Fibroblast of the aortic adventitia (primary cell): ENCODE data around the gene NUP42. TPM values are rescaled to one million over a fixed set of nuclear protein-coding genes. Genes with fewer than 3 reads are reported as not detected.

Experiments
- DNase-seq: peaks from one replicate; pipeline ENCODE4 v3.0.0-alpha.2; 2010; ENCODE audit warnings: low read depth
- H3K4me3 ChIP-seq: 2 replicates; pipeline ENCODE4 v1.5.1; 2011; ENCODE audit warnings: low read depth, mild to moderate bottlenecking, control low read depth, low read length, moderate library complexity
- CTCF ChIP-seq: IDR thresholded peaks from 2 replicates; pipeline ENCODE4 v1.5.1; 2011; ENCODE audit warnings: mild to moderate bottlenecking, low read length, control low read depth, inconsistent platforms; ENCODE audit not compliant: insufficient read depth
- total RNA-seq: library from RNA; depleted of rRNA; stranded (reverse); fragments of >200 nt; gene quantifications from 2 replicates; pipeline ENCODE4 v1.2.3, GENCODE V29; 2012; ENCODE audit warnings: low replicate concordance

NUP42 gene
- total RNA-seq, 1 donor, result 27.6 TPM

GRCh38 chr7:23164846-23165245 lies 17.0 kb upstream of the NUP42 start:
- no peak for DNase-seq
- TF ChIP-seq CTCF, result no peak
- H3K4me3 ChIP-seq, result no peak overlapping the region

- TF ChIP-seq CTCF, result no peak
- no peak for DNase-seq
- no peak overlapping the region for H3K4me3 ChIP-seq
Measured at GRCh38 chr7:23165316-23165715, 16.5 kb upstream of the NUP42 start.

- TF ChIP-seq CTCF, result no peak
- no peak for DNase-seq
- no peak overlapping the region for H3K4me3 ChIP-seq
Measured at GRCh38 chr7:23167691-23168090, 14.2 kb upstream of the NUP42 start.

- TF ChIP-seq CTCF, result no peak
- DNase-seq, result no peak
Measured at GRCh38 chr7:23168111-23168885, 13.6 kb upstream of the NUP42 start.

GRCh38 chr7:23175938-23176337 lies 5.9 kb upstream of the NUP42 start:
- TF ChIP-seq CTCF, result no peak
- no peak for DNase-seq

More at GRCh38 chr7:23168111-23168885, 13.6 kb upstream of the NUP42 start:
- H3K4me3 ChIP-seq, result no peak overlapping the region

GRCh38 chr7:23183279-23184012 lies 1.6 kb downstream of the NUP42 start:
- no peak for TF ChIP-seq CTCF
- H3K4me3 ChIP-seq, result peak overlapping the region; percentile 92
- no peak for DNase-seq

More at GRCh38 chr7:23175938-23176337, 5.9 kb upstream of the NUP42 start:
- no peak overlapping the region for H3K4me3 ChIP-seq
